Thymus (tissue), 11 donors: ENCODE measurements around the gene PIK3R3. TPM values are rescaled to one million over a fixed set of nuclear protein-coding genes. Genes with fewer than 3 reads are reported as not detected.

Experiments
- DNase-seq, 9 donors: peaks; one replicate each; pipeline ENCODE4 v3.0.0-alpha.2; 2013; ENCODE audit warnings: low spot score in 9 of 9, low read depth in 6 of 9, missing footprints in 1 of 9
- H3K27ac ChIP-seq, 2 donors: one replicate each; pipeline ENCODE4 v1.5.1; 2013; ENCODE audit warnings: control low read depth in 1 of 2, low read depth in 1 of 2, low read length in 1 of 2, mild to moderate bottlenecking in 1 of 2, moderate library complexity in 1 of 2
- H3K27me3 ChIP-seq, 2 donors: one replicate each; pipeline ENCODE4 v1.5.1; 2013; ENCODE audit warnings: low read length in 1 of 2; ENCODE audit not compliant: control insufficient read depth in 2 of 2, insufficient read depth in 1 of 2
- H3K36me3 ChIP-seq, 2 donors: one replicate each; pipeline ENCODE4 v1.5.1; 2013; ENCODE audit warnings: low read length in 1 of 2, mild to moderate bottlenecking in 1 of 2, moderate library complexity in 1 of 2; ENCODE audit not compliant: control insufficient read depth in 2 of 2, insufficient read depth in 2 of 2
- H3K4me1 ChIP-seq, 2 donors: one replicate each; pipeline ENCODE4 v1.5.1; 2013; ENCODE audit warnings: low read length in 2 of 2; ENCODE audit not compliant: control insufficient read depth in 2 of 2, insufficient read depth in 2 of 2
- H3K4me3 ChIP-seq, 2 donors: one replicate each; pipeline ENCODE4 v1.5.1; 2013; ENCODE audit warnings: low read length in 2 of 2, control low read depth in 1 of 2, mild to moderate bottlenecking in 1 of 2
- H3K9me3 ChIP-seq, 2 donors: one replicate each; pipeline ENCODE4 v1.5.1; 2013; ENCODE audit warnings: low read length in 1 of 2, mild to moderate bottlenecking in 1 of 2; ENCODE audit not compliant: control insufficient read depth in 2 of 2, insufficient read depth in 1 of 2
- WGBS: extraction: QIAGEN DNeasy Blood & Tissue Kit; methylation state at CpG from one replicate; pipeline ENCODE4 v1.1.7; 2013; 5-methylcytosine and 5-hydroxymethylcytosine counted together
- polyA plus RNA-seq: library from polyadenylated mRNA; stranded (reverse); fragments of 200-250 nt; gene quantifications from one replicate; pipeline ENCODE4 v1.2.3, GENCODE V29; 2013
- total RNA-seq: library from RNA; stranded (reverse); fragments of 120-200 nt; gene quantifications from one replicate; pipeline ENCODE4 v1.2.4, GENCODE V29; 2013
- donor health status: healthy.

The PIK3R3 gene
- total and polyA plus RNA-seq, 2 donors: 8.9 to 13.3 TPM

DNA sequence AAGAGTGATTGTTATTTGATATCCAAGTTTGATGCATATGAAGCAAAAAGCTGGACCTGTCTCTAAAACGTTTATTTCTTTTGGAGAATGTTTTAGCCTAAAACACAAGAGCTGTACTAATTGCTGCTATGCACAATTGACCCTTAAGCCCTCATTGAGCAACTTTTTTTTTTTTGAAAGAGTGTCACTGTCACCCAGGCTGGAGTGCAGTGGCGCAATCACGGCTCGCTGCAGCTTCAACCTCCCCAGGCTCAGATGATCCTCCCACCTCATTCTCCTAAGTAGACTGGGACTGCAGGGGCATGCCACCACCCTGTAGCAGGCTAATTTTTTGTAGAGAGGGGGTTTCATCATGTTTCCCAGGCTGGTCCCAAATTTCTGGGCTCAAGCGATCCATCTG is 129.1 kb downstream of the PIK3R3 start:
- Histone ChIP-seq H3K4me3 (no peak overlapping the region), H3K4me1 (no peaks in the 10 kb centered on the region), H3K9me3 (no peaks in the 10 kb centered on the region), H3K36me3 (peaks cover 0 to 2% of the 10 kb centered on the region in 2 donors), H3K27me3 (no peaks in the 10 kb centered on the region), H3K27ac (no peak overlapping the region)
- no peak for DNase-seq
- 94% methylated on average over 5 of the region's 5 CpGs for WGBS

DNA sequence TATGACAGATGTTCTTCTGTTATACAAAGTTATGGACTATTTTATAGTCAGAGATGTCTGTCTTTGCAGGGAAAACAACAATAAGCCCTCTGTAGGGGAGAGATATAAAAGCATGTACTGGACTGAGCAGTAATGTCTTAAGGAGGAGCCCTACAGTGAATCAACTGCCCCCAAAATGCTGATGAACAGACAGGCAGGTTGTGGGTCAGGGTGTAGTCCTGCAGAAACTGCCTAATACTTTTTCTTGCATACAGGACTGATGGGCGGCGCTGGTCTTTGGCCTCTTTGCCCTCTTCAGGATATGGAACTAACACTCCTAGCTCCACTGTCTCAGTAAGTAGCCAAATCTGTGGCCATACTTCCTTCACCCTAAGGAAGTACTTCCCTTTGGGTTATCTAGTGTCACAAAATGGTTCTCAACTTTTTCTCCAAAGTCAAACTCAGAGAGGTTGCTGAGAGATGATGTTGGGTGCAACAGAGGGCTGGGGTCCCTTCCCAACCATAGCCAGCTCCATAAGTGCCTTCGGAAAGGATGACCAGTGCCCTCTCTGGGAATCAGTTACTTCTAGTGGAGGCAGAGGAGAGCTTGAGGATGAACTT is 129.8 kb downstream of the PIK3R3 start:
- DNase-seq: no peak
- H3K36me3 ChIP-seq: no peaks in the 10 kb centered on the region
- 98% methylated on average over 3 of the region's 3 CpGs for WGBS
- no peak overlapping the region for H3K4me3 ChIP-seq
- H3K27me3 ChIP-seq: no peaks in the 10 kb centered on the region
- no peak overlapping the region for H3K27ac ChIP-seq
- no peaks in the 10 kb centered on the region for H3K9me3 ChIP-seq
- H3K4me1 ChIP-seq: no peaks in the 10 kb centered on the region

DNA sequence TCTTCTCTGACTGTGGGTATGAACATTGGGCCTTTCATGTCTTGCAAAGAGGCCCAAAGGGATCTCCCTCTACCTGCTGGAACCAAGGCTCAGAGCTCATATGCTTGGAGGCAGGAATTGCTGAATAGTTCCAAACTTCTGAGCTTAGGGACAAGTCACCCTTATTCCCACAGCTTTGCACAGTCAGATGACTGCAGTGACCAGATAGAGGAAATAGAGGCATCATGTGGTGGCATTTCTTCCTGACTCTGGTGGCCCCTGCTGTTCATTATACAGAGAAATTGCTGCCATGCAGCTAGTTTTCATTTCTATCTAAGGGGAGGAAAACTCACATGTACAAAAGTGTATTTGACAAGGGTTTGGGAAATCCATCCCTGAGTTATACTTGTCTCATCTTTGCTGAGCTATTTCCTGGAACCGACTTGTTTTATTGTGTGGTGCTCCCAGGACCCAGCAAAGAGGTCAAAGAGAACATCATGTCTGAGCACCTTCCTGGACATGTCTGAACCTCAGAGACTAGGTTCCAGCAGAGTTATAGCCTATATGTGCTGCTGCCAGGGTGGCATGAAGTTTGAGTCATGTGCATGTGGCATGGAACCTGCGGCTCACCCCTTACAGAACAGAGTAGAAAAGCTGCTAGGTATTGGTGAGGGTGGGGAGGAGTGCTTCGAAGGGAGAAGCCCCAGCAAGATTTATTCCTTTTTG is 131.2 kb downstream of the PIK3R3 start:
- H3K9me3 ChIP-seq: no peaks in the 10 kb centered on the region
- DNase-seq: no peak
- 96% methylated on average over 3 of the region's 3 CpGs for WGBS

DNA sequence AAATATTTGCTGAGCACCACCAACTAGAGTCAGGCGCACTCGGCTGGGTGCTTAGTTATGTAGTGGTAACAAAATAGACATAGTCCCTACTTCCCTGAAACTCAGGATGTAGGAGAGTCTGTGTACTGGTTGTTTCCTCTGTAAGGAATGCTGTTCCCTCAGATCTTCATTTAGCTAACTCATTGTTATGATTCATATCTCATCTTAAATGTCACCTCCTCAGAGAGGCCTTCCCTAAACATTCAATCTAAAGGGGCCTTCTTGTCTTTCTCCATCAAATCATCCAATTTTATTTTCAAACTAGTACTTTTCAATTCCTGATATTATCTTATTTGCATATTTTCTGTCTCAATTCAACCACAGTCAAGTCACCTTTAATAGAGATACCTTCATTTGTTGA is 132.9 kb downstream of the PIK3R3 start:
- H3K27ac ChIP-seq: no peak overlapping the region
- WGBS: over 99% methylated on average over 2 of the region's 2 CpGs
- H3K4me1 ChIP-seq: no peaks in the 10 kb centered on the region

More for the DNA sequence above, 131.2 kb downstream of the PIK3R3 start:
- Histone ChIP-seq H3K4me1 (no peaks in the 10 kb centered on the region), H3K4me3 (no peak overlapping the region), H3K36me3 (no peaks in the 10 kb centered on the region), H3K27me3 (no peaks in the 10 kb centered on the region), H3K27ac (no peak overlapping the region)

DNA sequence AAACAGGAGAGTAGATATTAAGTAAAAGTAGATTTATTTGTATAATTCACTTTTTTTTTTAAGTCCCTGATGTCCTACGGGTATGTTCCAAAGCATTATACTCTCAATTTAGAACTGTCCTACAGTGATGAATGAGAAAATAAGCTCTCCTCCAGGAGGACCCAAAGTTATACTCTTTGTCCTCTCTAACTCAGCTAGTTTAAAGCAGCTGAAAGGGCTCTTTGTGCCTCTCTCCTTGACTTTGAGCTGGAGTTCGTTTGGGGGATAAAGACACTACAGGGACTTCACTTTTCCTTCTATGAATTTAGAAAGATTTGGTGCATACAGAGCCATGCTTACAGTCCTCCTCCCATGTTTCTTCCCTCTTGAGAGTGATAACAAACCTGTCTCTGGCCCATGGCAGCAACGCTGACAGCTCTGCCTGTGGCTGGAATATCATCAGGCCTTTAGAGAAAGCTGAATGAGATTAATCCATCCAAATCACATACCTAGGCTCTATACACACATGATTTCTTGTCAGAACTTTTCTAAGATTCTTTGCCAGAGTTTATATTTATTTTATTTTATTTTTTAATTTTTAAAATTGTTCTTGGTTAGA is 134.3 kb downstream of the PIK3R3 start:
- Histone ChIP-seq H3K4me3 (no peak overlapping the region), H3K27ac (no peak overlapping the region), H3K9me3 (no peaks in the 10 kb centered on the region), H3K36me3 (no peaks in the 10 kb centered on the region), H3K27me3 (no peaks in the 10 kb centered on the region), H3K4me1 (no peaks in the 10 kb centered on the region)
- no peak for DNase-seq
- 91% methylated on average over 3 of the region's 3 CpGs for WGBS

More for the DNA sequence above, 132.9 kb downstream of the PIK3R3 start:
- Histone ChIP-seq H3K27me3 (no peaks in the 10 kb centered on the region), H3K36me3 (no peaks in the 10 kb centered on the region), H3K4me3 (no peak overlapping the region), H3K9me3 (no peaks in the 10 kb centered on the region)
- DNase-seq: no peak

DNA sequence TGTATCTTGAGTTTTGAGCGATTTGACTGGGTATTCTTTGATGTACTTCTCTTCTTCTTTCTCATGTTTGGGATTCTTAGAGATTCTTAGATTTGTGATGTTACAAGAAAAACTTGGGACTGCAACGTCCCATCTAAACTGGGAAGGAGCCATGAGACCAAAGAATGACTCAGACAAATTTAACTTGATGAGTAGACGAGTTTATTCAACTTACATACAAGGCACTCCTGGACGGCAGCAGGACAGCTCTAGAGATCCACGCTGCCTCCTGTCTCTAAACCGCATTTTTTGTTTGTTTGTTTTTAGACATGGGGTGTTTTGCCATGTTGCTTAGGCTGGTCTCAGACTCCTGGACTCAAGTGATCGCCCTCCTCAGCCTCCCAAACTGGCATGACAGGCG is 137.1 kb downstream of the PIK3R3 start:
- no peaks in the 10 kb centered on the region for H3K36me3 ChIP-seq
- no peaks in the 10 kb centered on the region for H3K27me3 ChIP-seq
- H3K4me3 ChIP-seq: no peak overlapping the region
- DNase-seq: no peak
- H3K9me3 ChIP-seq: no peaks in the 10 kb centered on the region
- no peaks in the 10 kb centered on the region for H3K4me1 ChIP-seq
- H3K27ac ChIP-seq: no peak overlapping the region
- WGBS: 91% methylated on average over 8 of the region's 8 CpGs

DNA sequence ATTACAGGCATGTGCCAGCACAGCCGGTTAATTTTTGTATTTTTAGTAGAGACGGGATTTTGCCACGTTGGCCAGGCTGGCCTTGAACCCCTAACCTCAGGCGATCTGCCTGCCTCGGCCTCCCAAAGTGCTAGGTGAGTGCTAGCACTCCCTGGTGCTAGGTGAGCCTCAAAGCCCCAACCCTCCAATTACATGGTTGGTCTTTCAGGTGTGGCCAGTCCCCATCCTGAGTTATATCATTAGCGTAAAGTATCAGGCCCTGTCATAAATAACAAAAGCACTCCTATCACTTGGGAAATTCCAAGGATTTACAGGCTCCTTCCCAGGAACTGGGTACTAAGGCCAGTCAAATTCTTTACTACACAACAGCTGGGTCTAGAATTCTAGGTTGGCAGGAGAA is 138.0 kb downstream of the PIK3R3 start:
- no peaks in the 10 kb centered on the region for H3K27me3 ChIP-seq
- H3K9me3 ChIP-seq: no peaks in the 10 kb centered on the region
- H3K4me1 ChIP-seq: no peaks in the 10 kb centered on the region
- H3K4me3 ChIP-seq: no peak overlapping the region
- 97% methylated on average over 6 of the region's 6 CpGs for WGBS
- DNase-seq: no peak
- H3K27ac ChIP-seq: no peak overlapping the region
- H3K36me3 ChIP-seq: no peaks in the 10 kb centered on the region

Other genes with a start within 250 kb of the PIK3R3 start
- 1.4 TPM for gene TSPAN1, start 42.5 kb upstream of the PIK3R3 start, total RNA-seq
- 6.9 TPM for gene TSPAN1, start 42.5 kb upstream of the PIK3R3 start, polyA plus RNA-seq
- gene P3R3URF, start 43.9 kb upstream of the PIK3R3 start, total RNA-seq: not detected
- gene P3R3URF, start 43.9 kb upstream of the PIK3R3 start, polyA plus RNA-seq: not detected
- 40.9 TPM for gene POMGNT1, start 65.8 kb upstream of the PIK3R3 start, total RNA-seq
- gene POMGNT1, start 65.8 kb upstream of the PIK3R3 start, polyA plus RNA-seq: 44.9 TPM
- gene LURAP1, start 70.7 kb upstream of the PIK3R3 start, total RNA-seq: 0.61 TPM
- 1.5 TPM for gene LURAP1, start 70.7 kb upstream of the PIK3R3 start, polyA plus RNA-seq
- gene RAD54L, start 115.1 kb upstream of the PIK3R3 start, total RNA-seq: 9.2 TPM
- gene RAD54L, start 115.1 kb upstream of the PIK3R3 start, polyA plus RNA-seq: 2.6 TPM
- gene LRRC41, start 171.0 kb upstream of the PIK3R3 start, total RNA-seq: 32.8 TPM
- 24.1 TPM for gene LRRC41, start 171.0 kb upstream of the PIK3R3 start, polyA plus RNA-seq
- 420 TPM for gene UQCRH, start 171.1 kb upstream of the PIK3R3 start, total RNA-seq
- 507 TPM for gene UQCRH, start 171.1 kb upstream of the PIK3R3 start, polyA plus RNA-seq
- gene NSUN4, start 208.2 kb upstream of the PIK3R3 start, total RNA-seq: 9.9 TPM
- gene NSUN4, start 208.2 kb upstream of the PIK3R3 start, polyA plus RNA-seq: 10.0 TPM